Kidney epithelial cell (primary cell): ENCODE results near the gene MRGPRG. TPM values are rescaled to one million over a fixed set of nuclear protein-coding genes. Genes with fewer than 3 reads are reported as not detected.
"Not testable (repeated sequence)": the region's sequence is repeated elsewhere in the genome, so short reads cannot be mapped to it uniquely, and the experiment has no call there.

ENCODE experiments used
- DNase-seq: peaks from one replicate; pipeline ENCODE4 v3.0.0-alpha.2; 2010; ENCODE audit warnings: low read depth
- H3K27me3 ChIP-seq: 2 replicates; pipeline ENCODE4 v1.6.0; 2011; ENCODE audit warnings: low read length; ENCODE audit not compliant: control insufficient read depth, insufficient read depth
- H3K36me3 ChIP-seq: 2 replicates; pipeline ENCODE4 v1.5.1; 2011; ENCODE audit warnings: low read length; ENCODE audit not compliant: control insufficient read depth, insufficient read depth
- H3K4me3 ChIP-seq: 2 replicates; pipeline ENCODE4 v1.5.1; 2011; ENCODE audit warnings: low read depth, mild to moderate bottlenecking, control low read depth, low read length
- CTCF ChIP-seq: IDR thresholded peaks from 2 replicates; pipeline ENCODE4 v1.5.1; 2011; ENCODE audit warnings: mild to moderate bottlenecking, moderate library complexity, low read length, control low read depth, inconsistent platforms; ENCODE audit not compliant: insufficient read depth, poor library complexity, severe bottlenecking
- total RNA-seq: library from RNA; depleted of rRNA; stranded (reverse); fragments of >200 nt; gene quantifications from 2 replicates; pipeline ENCODE4 v1.2.3, GENCODE V29; 2015

MRGPRG gene
- not detected in 2 replicates for total RNA-seq

GRCh38 chr11:3218483-3219280 lies at the start of gene MRGPRG:
Gene MRGPRG, minus strand, starts transcription at chr11:3218813. Its CDS starts 0 bp downstream, at chr11:3218813.
- H3K4me3 ChIP-seq: no peak within 1 kb of the TSS
- no peak for TF ChIP-seq CTCF
- H3K27me3 ChIP-seq: peaks cover 47% of the 10 kb centered on the region
- DNase-seq: no peak
- no peaks in the 10 kb centered on the region for H3K36me3 ChIP-seq

GRCh38 chr11:3262548-3262947 lies 43.9 kb upstream of the MRGPRG start:
- DNase-seq, H3K27me3 ChIP-seq: not testable (repeated sequence)

GRCh38 chr11:3261831-3262230 lies 43.2 kb upstream of the MRGPRG start:
- not testable (repeated sequence) for H3K27me3 ChIP-seq, DNase-seq, H3K36me3 ChIP-seq, H3K4me3 ChIP-seq

More at GRCh38 chr11:3262548-3262947, 43.9 kb upstream of the MRGPRG start:
- H3K36me3 ChIP-seq, H3K4me3 ChIP-seq: not testable (repeated sequence)

- H3K4me3 ChIP-seq, H3K36me3 ChIP-seq, DNase-seq, H3K27me3 ChIP-seq: not testable (repeated sequence)
Observed at GRCh38 chr11:3257509-3257908, 38.9 kb upstream of the MRGPRG start.

GRCh38 chr11:3255241-3255640 lies 36.6 kb upstream of the MRGPRG start:
- H3K36me3 ChIP-seq, H3K4me3 ChIP-seq, DNase-seq, H3K27me3 ChIP-seq: not testable (repeated sequence)

- not testable (repeated sequence) for H3K4me3 ChIP-seq, DNase-seq, H3K36me3 ChIP-seq, H3K27me3 ChIP-seq
Observed at GRCh38 chr11:3254773-3255172, 36.2 kb upstream of the MRGPRG start.

GRCh38 chr11:3245071-3245470 lies 26.5 kb upstream of the MRGPRG start:
- Histone ChIP-seq H3K27me3 (no peaks in the 10 kb centered on the region), H3K36me3 (no peaks in the 10 kb centered on the region), H3K4me3 (no peak overlapping the region)
- no peak for DNase-seq
- TF ChIP-seq CTCF: no peak

GRCh38 chr11:3243880-3244279 lies 25.3 kb upstream of the MRGPRG start:
- no peak for TF ChIP-seq CTCF
- H3K4me3 ChIP-seq: no peak overlapping the region
- no peaks in the 10 kb centered on the region for H3K27me3 ChIP-seq
- no peaks in the 10 kb centered on the region for H3K36me3 ChIP-seq
- DNase-seq: no peak
